ENCODE measurements around the gene KPNA5.

Gene KPNA5

GRCh38 chr6:116763906-116764628 lies 83.1 kb downstream of the KPNA5 start:
- no peak for TF ChIP-seq CTCF (IDR thresholded peaks at IDR 0.05; ENCODE audit: poor library complexity, severe bottlenecking)

GRCh38 chr6:116764629-116764960 lies 83.6 kb downstream of the KPNA5 start:
- no peak for DNase-seq (ENCODE audit: low spot score)
- H3K27ac ChIP-seq (ENCODE audit: poor library complexity, severe bottlenecking): no peak overlapping the region
- H3K4me3 ChIP-seq (ENCODE audit: severe bottlenecking): no peak overlapping the region
- TF ChIP-seq CTCF (IDR thresholded peaks at IDR 0.05; ENCODE audit: poor library complexity, severe bottlenecking): no peak
- H3K36me3 ChIP-seq (ENCODE audit: low read depth): no peaks in the 10 kb centered on the region
- no peak for ATAC-seq (ENCODE audit: low read depth)
- H3K9me3 ChIP-seq (ENCODE audit: severe bottlenecking): peaks cover 1% of the 10 kb centered on the region
- H3K4me1 ChIP-seq (ENCODE audit: insufficient read depth, poor library complexity, severe bottlenecking): no peaks in the 10 kb centered on the region
- peaks cover 58% of the 10 kb centered on the region for H3K27me3 ChIP-seq (ENCODE audit: insufficient read depth, poor library complexity, severe bottlenecking)

More at GRCh38 chr6:116763906-116764628, 83.1 kb downstream of the KPNA5 start:
- DNase-seq (ENCODE audit: low spot score) (no peak), ATAC-seq (ENCODE audit: low read depth) (no peak)
- no peaks in the 10 kb centered on the region for H3K4me1 ChIP-seq (ENCODE audit: insufficient read depth, poor library complexity, severe bottlenecking)
- peaks cover 58% of the 10 kb centered on the region for H3K27me3 ChIP-seq (ENCODE audit: insufficient read depth, poor library complexity, severe bottlenecking)
- H3K36me3 ChIP-seq (ENCODE audit: low read depth): no peaks in the 10 kb centered on the region
- no peak overlapping the region for H3K4me3 ChIP-seq (ENCODE audit: severe bottlenecking)
- peaks cover 1% of the 10 kb centered on the region for H3K9me3 ChIP-seq (ENCODE audit: severe bottlenecking)
- H3K27ac ChIP-seq (ENCODE audit: poor library complexity, severe bottlenecking): no peak overlapping the region

- peak; percentile 70 for ATAC-seq (ENCODE audit: low read depth)
Observed at GRCh38 chr6:116764961-116765841, 84.2 kb downstream of the KPNA5 start, which contains the start of gene FAM162B. Gene FAM162B, minus strand, starts transcription at chr6:116765719. Its CDS starts 143 bp downstream, at chr6:116765576.

GRCh38 chr6:116766506-116767176 lies 85.6 kb downstream of the KPNA5 start:
- DNase-seq (ENCODE audit: low spot score) (no peak), ATAC-seq (ENCODE audit: low read depth) (no peak)
- Histone ChIP-seq H3K27ac (ENCODE audit: poor library complexity, severe bottlenecking) (no peak overlapping the region), H3K9me3 (ENCODE audit: severe bottlenecking) (no peaks in the 10 kb centered on the region), H3K4me3 (ENCODE audit: severe bottlenecking) (no peak overlapping the region), H3K27me3 (ENCODE audit: insufficient read depth, poor library complexity, severe bottlenecking) (peaks cover 58% of the 10 kb centered on the region), H3K36me3 (ENCODE audit: low read depth) (no peaks in the 10 kb centered on the region), H3K4me1 (ENCODE audit: insufficient read depth, poor library complexity, severe bottlenecking) (no peaks in the 10 kb centered on the region)
- TF ChIP-seq CTCF (IDR thresholded peaks at IDR 0.05; ENCODE audit: poor library complexity, severe bottlenecking): no peak

More at GRCh38 chr6:116764961-116765841, 84.2 kb downstream of the KPNA5 start, which contains the start of gene FAM162B:
- Histone ChIP-seq H3K9me3 (ENCODE audit: severe bottlenecking) (peaks cover 1% of the 10 kb centered on the region), H3K4me3 (ENCODE audit: severe bottlenecking) (peak within 1 kb of the TSS; percentile 29), H3K27ac (ENCODE audit: poor library complexity, severe bottlenecking) (no peak within 1 kb of the TSS), H3K36me3 (ENCODE audit: low read depth) (no peaks in the 10 kb centered on the region), H3K27me3 (ENCODE audit: insufficient read depth, poor library complexity, severe bottlenecking) (peaks cover 58% of the 10 kb centered on the region), H3K4me1 (ENCODE audit: insufficient read depth, poor library complexity, severe bottlenecking) (no peaks in the 10 kb centered on the region)
- no peak for TF ChIP-seq CTCF (IDR thresholded peaks at IDR 0.05; ENCODE audit: poor library complexity, severe bottlenecking)
- peak; percentile 54 for DNase-seq (ENCODE audit: low spot score)
